ENCODE results near the gene PI3. TPM values are rescaled to one million over a fixed set of nuclear protein-coding genes. Genes with fewer than 3 reads are reported as not detected.
A peak's percentile ranks its signal among the peaks of the same experiment; 100 is the strongest.

Gene PI3
- total RNA-seq, 1 donor = not detected

DNA sequence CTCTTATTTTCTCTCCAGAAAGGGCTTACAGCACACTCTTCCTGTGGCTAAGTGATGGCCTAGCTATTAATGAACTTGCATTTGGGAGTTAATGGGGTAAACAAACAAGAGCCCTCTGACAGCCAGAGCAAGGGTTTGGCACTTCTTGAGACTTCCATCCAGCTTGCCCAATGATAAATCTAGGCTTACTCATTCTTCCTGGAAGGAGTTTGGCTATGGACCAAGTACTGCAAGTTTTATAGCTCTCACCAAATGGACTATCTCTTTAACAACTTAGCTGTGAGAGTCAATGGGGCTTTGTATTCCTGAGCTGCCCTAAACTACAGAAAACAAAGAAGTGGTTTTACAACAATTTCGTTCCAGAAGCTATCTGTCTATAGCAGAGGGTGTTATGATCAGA, 16.7 kb upstream of the PI3 start:
- H3K4me3 ChIP-seq (ENCODE audit: low read depth, low read length) = no peak overlapping the region
- peak; percentile 82 for DNase-seq (ENCODE audit: low read depth)
- TF ChIP-seq, protein P1, sequence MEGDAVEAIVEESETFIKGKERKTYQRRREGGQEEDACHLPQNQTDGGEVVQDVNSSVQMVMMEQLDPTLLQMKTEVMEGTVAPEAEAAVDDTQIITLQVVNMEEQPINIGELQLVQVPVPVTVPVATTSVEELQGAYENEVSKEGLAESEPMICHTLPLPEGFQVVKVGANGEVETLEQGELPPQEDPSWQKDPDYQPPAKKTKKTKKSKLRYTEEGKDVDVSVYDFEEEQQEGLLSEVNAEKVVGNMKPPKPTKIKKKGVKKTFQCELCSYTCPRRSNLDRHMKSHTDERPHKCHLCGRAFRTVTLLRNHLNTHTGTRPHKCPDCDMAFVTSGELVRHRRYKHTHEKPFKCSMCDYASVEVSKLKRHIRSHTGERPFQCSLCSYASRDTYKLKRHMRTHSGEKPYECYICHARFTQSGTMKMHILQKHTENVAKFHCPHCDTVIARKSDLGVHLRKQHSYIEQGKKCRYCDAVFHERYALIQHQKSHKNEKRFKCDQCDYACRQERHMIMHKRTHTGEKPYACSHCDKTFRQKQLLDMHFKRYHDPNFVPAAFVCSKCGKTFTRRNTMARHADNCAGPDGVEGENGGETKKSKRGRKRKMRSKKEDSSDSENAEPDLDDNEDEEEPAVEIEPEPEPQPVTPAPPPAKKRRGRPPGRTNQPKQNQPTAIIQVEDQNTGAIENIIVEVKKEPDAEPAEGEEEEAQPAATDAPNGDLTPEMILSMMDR (IDR thresholded peaks at IDR 0.05; ENCODE audit: insufficient read depth, low read depth, low read length) = no peak

GRCh38 chr20:45163083-45163803, 11.5 kb upstream of the PI3 start:
- TF ChIP-seq, protein P1 (IDR thresholded peaks at IDR 0.05; ENCODE audit: insufficient read depth, low read depth, low read length) = no peak
- no peak overlapping the region for H3K4me3 ChIP-seq (ENCODE audit: low read depth, low read length)
- DNase-seq (ENCODE audit: low read depth) = no peak

GRCh38 chr20:45164906-45165305, 9.8 kb upstream of the PI3 start:
- H3K4me3 ChIP-seq (ENCODE audit: low read depth, low read length) = no peak overlapping the region
- DNase-seq (ENCODE audit: low read depth) = no peak
- TF ChIP-seq, protein P1 (IDR thresholded peaks at IDR 0.05; ENCODE audit: insufficient read depth, low read depth, low read length) = no peak

GRCh38 chr20:45173522-45173921, 1.2 kb upstream of the PI3 start:
- H3K4me3 ChIP-seq (ENCODE audit: low read depth, low read length) = no peak overlapping the region
- TF ChIP-seq, protein P1 (IDR thresholded peaks at IDR 0.05; ENCODE audit: insufficient read depth, low read depth, low read length) = no peak
- DNase-seq (ENCODE audit: low read depth) = no peak

DNA sequence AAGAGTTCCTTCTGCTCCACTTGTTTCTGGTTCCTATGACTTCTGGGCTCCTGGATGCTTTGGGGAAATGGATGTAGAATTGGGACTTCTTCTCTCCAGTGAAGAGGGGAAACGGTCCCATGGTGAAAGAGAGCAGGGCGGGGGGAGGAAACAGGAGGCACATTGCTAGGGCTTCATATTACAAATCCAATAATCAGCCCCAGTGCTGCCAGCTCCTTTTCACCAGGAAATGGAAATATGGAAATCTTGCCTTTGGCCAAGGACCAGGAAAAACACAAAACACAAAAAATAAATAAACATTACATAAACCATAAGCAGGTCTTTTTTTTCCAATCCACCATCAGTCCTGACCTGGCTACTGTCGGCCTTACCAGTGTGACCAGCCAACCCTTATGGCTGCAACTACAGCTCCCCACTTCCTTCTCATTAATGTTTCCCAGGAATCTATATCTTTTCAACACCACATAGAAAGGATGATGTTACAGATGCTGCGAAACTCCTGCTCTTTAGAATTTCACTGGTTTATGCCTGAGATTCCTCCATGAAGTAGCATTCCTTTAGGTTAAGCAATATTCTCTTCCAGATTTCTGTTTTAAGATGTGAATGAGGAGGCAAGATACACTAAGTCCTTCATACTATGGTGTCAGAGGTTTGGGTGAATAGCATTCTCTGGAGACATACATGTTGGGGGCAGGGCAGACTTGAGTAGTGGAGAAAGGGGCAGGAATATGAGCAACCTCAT, 2.0 kb downstream of the PI3 start:
- TF ChIP-seq, protein P1 (IDR thresholded peaks at IDR 0.05; ENCODE audit: insufficient read depth, low read depth, low read length) = no peak
- H3K4me3 ChIP-seq (ENCODE audit: low read depth, low read length) = no peak overlapping the region
- peak; percentile 14 for DNase-seq (ENCODE audit: low read depth)

GRCh38 chr20:45179166-45179565, 4.5 kb downstream of the PI3 start:
- H3K4me3 ChIP-seq (ENCODE audit: low read depth, low read length) = no peak overlapping the region
- TF ChIP-seq, protein P1 (IDR thresholded peaks at IDR 0.05; ENCODE audit: insufficient read depth, low read depth, low read length) = no peak
- DNase-seq (ENCODE audit: low read depth) = no peak
